Loucy (cell line): ENCODE results near the gene PCDHAC1.

Source experiments
- H2AFZ ChIP-seq: fragments of 200-600 bp; sonication (generic); 2 replicates; pipeline ENCODE4 v1.6.0; 2016; ENCODE audit warnings: antibody characterized with exemption, mild to moderate bottlenecking, low read length, moderate library complexity
- H3F3A ChIP-seq: fragments of 200-600 bp; 2 replicates; pipeline ENCODE4 v1.6.0; 2016; ENCODE audit warnings: antibody characterized with exemption, low read depth, mild to moderate bottlenecking
- H3K27me3 ChIP-seq: fragments of 200-600 bp; sonication (generic); 2 replicates; pipeline ENCODE4 v1.6.1; 2014; ENCODE audit warnings: low read length, mild to moderate bottlenecking; ENCODE audit not compliant: insufficient read depth, poor library complexity, severe bottlenecking
- H3K36me3 ChIP-seq: fragments of 200-600 bp; sonication (generic); 2 replicates; pipeline ENCODE4 v1.6.1; 2016; ENCODE audit warnings: low read length; ENCODE audit not compliant: insufficient read depth
- H3K4me1 ChIP-seq: fragments of 200-600 bp; sonication (generic); 2 replicates; pipeline ENCODE4 v1.5.1; 2014; ENCODE audit warnings: low read length, mild to moderate bottlenecking; ENCODE audit not compliant: insufficient read depth, poor library complexity, severe bottlenecking
- H3K4me2 ChIP-seq: fragments of 200-600 bp; sonication (generic); 2 replicates; pipeline ENCODE4 v1.6.0; 2014; ENCODE audit warnings: antibody characterized with exemption, low read length, low read depth, mild to moderate bottlenecking; ENCODE audit not compliant: poor library complexity, severe bottlenecking
- H3K4me3 ChIP-seq: fragments of 200-600 bp; sonication (generic); 2 replicates; pipeline ENCODE4 v1.5.1; 2014; ENCODE audit warnings: low read length, mild to moderate bottlenecking, mixed read lengths; ENCODE audit not compliant: poor library complexity, severe bottlenecking
- H3K79me2 ChIP-seq: fragments of 200-600 bp; sonication (generic); 2 replicates; pipeline ENCODE4 v1.6.1; 2014; ENCODE audit warnings: low read length; ENCODE audit not compliant: insufficient read depth
- H3K9ac ChIP-seq: fragments of 200-600 bp; sonication (generic); 2 replicates; pipeline ENCODE4 v1.6.0; 2014; ENCODE audit warnings: mild to moderate bottlenecking, low read depth, low read length, moderate library complexity; ENCODE audit not compliant: poor library complexity, severe bottlenecking
- H3K9me2 ChIP-seq: fragments of 200-600 bp; sonication (generic); replicated peaks from 2 replicates; pipeline ENCODE4 v1.6.1; 2016; ENCODE audit warnings: low read depth, low read length, mixed read lengths
- H3K9me3 ChIP-seq: fragments of 200-600 bp; sonication (generic); 2 replicates; pipeline ENCODE4 v1.6.1; 2014; ENCODE audit warnings: mild to moderate bottlenecking, antibody characterized with exemption, low read length, low read depth; ENCODE audit not compliant: insufficient read depth
- H4K20me1 ChIP-seq: fragments of 200-600 bp; sonication (generic); 2 replicates; pipeline ENCODE4 v1.6.0; 2014; ENCODE audit warnings: antibody characterized with exemption, low read length, mild to moderate bottlenecking; ENCODE audit not compliant: insufficient read depth, poor library complexity, severe bottlenecking
- CTCF ChIP-seq: fragments of 200-600 bp; sonication (generic); conservative IDR thresholded peaks from 2 replicates; pipeline ENCODE4 v1.5.1; 2014; ENCODE audit warnings: mild to moderate bottlenecking, antibody characterized with exemption, low read length
- EZH2phosphoT487 ChIP-seq: fragments of 200-600 bp; IDR thresholded peaks from 2 replicates; pipeline ENCODE4 v1.6.1; 2018; ENCODE audit warnings: antibody characterized with exemption, mild to moderate bottlenecking, moderate library complexity, borderline replicate concordance

The PCDHAC1 gene

GRCh38 chr5:140973550-140973949 lies 47.5 kb downstream of the PCDHAC1 start:
- no peaks in the 10 kb centered on the region for H3K79me2 ChIP-seq
- no peaks in the 10 kb centered on the region for H3K4me1 ChIP-seq
- H3K27me3 ChIP-seq = no peaks in the 10 kb centered on the region
- H3K9ac ChIP-seq = no peak overlapping the region
- no peaks in the 10 kb centered on the region for H3K9me2 ChIP-seq
- H4K20me1 ChIP-seq = no peaks in the 10 kb centered on the region
- H3K4me2 ChIP-seq = no peak overlapping the region
- no peak for TF ChIP-seq CTCF
- no peak overlapping the region for H3K4me3 ChIP-seq
- H3F3A ChIP-seq = no peaks in the 10 kb centered on the region
- H3K36me3 ChIP-seq = no peaks in the 10 kb centered on the region
- no peaks in the 10 kb centered on the region for H3K9me3 ChIP-seq
- no peak overlapping the region for H2AFZ ChIP-seq

DNA sequence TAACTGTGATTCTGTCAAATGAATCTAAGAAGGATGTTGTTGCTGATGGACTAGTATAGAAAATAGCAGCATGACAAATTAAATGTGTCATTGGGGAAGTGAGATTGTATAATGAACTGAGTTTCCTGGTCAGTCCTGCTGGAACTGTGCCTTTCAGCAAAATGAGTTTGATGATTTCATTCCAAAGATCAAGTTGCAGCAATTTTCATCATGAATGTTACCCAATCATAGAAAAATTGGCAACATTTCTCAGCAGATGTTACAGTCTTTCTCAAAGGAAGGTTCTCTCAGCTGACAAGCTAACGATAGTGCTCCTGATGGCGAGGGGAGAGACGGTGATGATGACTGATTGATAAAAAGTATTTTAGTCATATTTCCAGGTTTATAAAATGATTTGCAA lies 50.9 kb downstream of the PCDHAC1 start:
- no peaks in the 10 kb centered on the region for H3F3A ChIP-seq
- no peaks in the 10 kb centered on the region for H4K20me1 ChIP-seq
- H3K4me1 ChIP-seq = no peaks in the 10 kb centered on the region
- H3K9me3 ChIP-seq = no peaks in the 10 kb centered on the region
- TF ChIP-seq CTCF = no peak
- TF ChIP-seq EZH2phosphoT487 = no peak
- H3K27me3 ChIP-seq = no peaks in the 10 kb centered on the region
- no peaks in the 10 kb centered on the region for H3K9me2 ChIP-seq
- no peak overlapping the region for H3K9ac ChIP-seq
- no peak overlapping the region for H3K4me2 ChIP-seq
- no peak overlapping the region for H3K4me3 ChIP-seq
- no peak overlapping the region for H2AFZ ChIP-seq
- no peaks in the 10 kb centered on the region for H3K79me2 ChIP-seq
- no peaks in the 10 kb centered on the region for H3K36me3 ChIP-seq

DNA sequence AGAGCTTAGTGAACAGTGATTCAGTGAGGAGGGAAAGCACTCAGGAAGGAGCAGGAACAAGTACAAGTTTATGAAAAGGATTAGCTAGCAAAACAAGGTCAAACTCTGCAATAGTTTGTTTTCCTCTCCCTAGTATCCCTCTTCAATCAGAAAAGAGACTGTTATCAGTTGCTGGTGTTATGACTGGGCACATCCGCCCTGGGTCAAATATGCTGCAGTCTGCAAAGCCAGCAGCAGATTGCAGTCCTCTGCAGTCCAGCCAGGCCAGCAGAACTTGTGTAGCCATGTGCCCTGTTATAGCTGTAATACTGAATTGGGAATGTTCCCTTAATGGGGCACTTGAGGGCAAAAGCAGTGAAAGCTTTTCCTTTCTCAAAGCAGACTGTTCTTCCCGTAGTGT lies 52.2 kb downstream of the PCDHAC1 start:
- Histone ChIP-seq H3K4me1 (no peaks in the 10 kb centered on the region), H3K36me3 (no peaks in the 10 kb centered on the region), H4K20me1 (no peaks in the 10 kb centered on the region), H2AFZ (no peak overlapping the region), H3K27me3 (no peaks in the 10 kb centered on the region), H3K79me2 (no peaks in the 10 kb centered on the region), H3K4me2 (no peak overlapping the region), H3K9ac (no peak overlapping the region), H3K4me3 (no peak overlapping the region), H3K9me3 (no peaks in the 10 kb centered on the region), H3F3A (no peaks in the 10 kb centered on the region), H3K9me2 (no peaks in the 10 kb centered on the region)
- TF ChIP-seq CTCF = no peak
- no peak for TF ChIP-seq EZH2phosphoT487
